SH-SY5Y (cell line): Measurements from ENCODE around the gene AKAP7.

Experiments used
- GATA2 ChIP-seq: IDR thresholded peaks from 2 replicates; pipeline ENCODE4 v1.6.1; 2011; ENCODE audit warnings: mild to moderate bottlenecking, low read depth, low read length
- GATA3 ChIP-seq: IDR thresholded peaks from 2 replicates; pipeline ENCODE4 v1.6.1; 2011; ENCODE audit warnings: low read depth, mild to moderate bottlenecking, low read length, moderate library complexity

GRCh38 chr6:131206463-131207251, 71.4 kb downstream of the AKAP7 start:
- TF ChIP-seq GATA3 (no peak), GATA2 (no peak)
